Osteoblast (primary cell): ENCODE measurements around the gene CCDC107. TPM values are rescaled to one million over a fixed set of nuclear protein-coding genes. Genes with fewer than 3 reads are reported as not detected.

ENCODE experiments used
- DNase-seq: peaks from one replicate; pipeline ENCODE4 v3.0.0; 2011; ENCODE audit warnings: low spot score, mixed read lengths; ENCODE audit not compliant: insufficient read length; ENCODE audit errors: missing footprints
- H2AFZ ChIP-seq: 2 replicates; pipeline ENCODE4 v1.6.0; 2011; ENCODE audit warnings: mild to moderate bottlenecking, low read length
- H3K27ac ChIP-seq: 2 replicates; pipeline ENCODE4 v1.5.1; 2011; ENCODE audit warnings: mild to moderate bottlenecking, low read depth, low read length, moderate library complexity
- H3K27me3 ChIP-seq: 2 replicates; pipeline ENCODE4 v1.6.0; 2012; ENCODE audit warnings: mild to moderate bottlenecking, control low read depth, inconsistent platforms, low read length, moderate library complexity; ENCODE audit not compliant: insufficient read depth
- H3K36me3 ChIP-seq: 2 replicates; pipeline ENCODE4 v1.5.1; 2011; ENCODE audit warnings: mild to moderate bottlenecking, low read length, control low read depth, moderate library complexity; ENCODE audit not compliant: insufficient read depth
- H3K4me1 ChIP-seq: 2 replicates; pipeline ENCODE4 v1.5.1; 2011; ENCODE audit warnings: mild to moderate bottlenecking, low read length, control low read depth, moderate library complexity; ENCODE audit not compliant: insufficient read depth
- H3K4me2 ChIP-seq: 2 replicates; pipeline ENCODE4 v1.6.0; 2011; ENCODE audit warnings: mild to moderate bottlenecking, low read length; ENCODE audit not compliant: insufficient read depth
- H3K4me3 ChIP-seq: fragments of 200-600 bp; sonication (generic); 3 replicates; pipeline ENCODE4 v1.5.1; 2012; ENCODE audit warnings: mild to moderate bottlenecking, low read length, inconsistent platforms; ENCODE audit not compliant: insufficient read depth
- H3K79me2 ChIP-seq: 2 replicates; pipeline ENCODE4 v1.6.0; 2012; ENCODE audit warnings: mild to moderate bottlenecking, low read length, control low read depth, inconsistent platforms; ENCODE audit not compliant: insufficient read depth
- H3K9me3 ChIP-seq: 2 replicates; pipeline ENCODE4 v1.5.1; 2011; ENCODE audit warnings: low read depth, low read length, control low read depth
- H4K20me1 ChIP-seq: 2 replicates; pipeline ENCODE4 v1.6.0; 2012; ENCODE audit warnings: mild to moderate bottlenecking, low read length, control low read depth; ENCODE audit not compliant: insufficient read depth
- small RNA-seq: library from RNA; depleted of rRNA; stranded (forward); fragments of <200 nt; gene quantifications from one replicate; pipeline ENCODE3, GENCODE V24; 2012
- total RNA-seq: library from RNA; depleted of rRNA; stranded (reverse); fragments of >200 nt; gene quantifications from 2 replicates; pipeline ENCODE4 v1.2.3, GENCODE V29; 2012
- TF ChIP-seq, protein P1 (sequence below): IDR thresholded peaks from 2 replicates; pipeline ENCODE4 v1.5.1; 2011; ENCODE audit warnings: mild to moderate bottlenecking, low read depth, low read length, moderate library complexity; ENCODE audit errors: extremely low read depth

The CCDC107 gene
- total RNA-seq, 1 donor = 15.6 TPM

DNA sequence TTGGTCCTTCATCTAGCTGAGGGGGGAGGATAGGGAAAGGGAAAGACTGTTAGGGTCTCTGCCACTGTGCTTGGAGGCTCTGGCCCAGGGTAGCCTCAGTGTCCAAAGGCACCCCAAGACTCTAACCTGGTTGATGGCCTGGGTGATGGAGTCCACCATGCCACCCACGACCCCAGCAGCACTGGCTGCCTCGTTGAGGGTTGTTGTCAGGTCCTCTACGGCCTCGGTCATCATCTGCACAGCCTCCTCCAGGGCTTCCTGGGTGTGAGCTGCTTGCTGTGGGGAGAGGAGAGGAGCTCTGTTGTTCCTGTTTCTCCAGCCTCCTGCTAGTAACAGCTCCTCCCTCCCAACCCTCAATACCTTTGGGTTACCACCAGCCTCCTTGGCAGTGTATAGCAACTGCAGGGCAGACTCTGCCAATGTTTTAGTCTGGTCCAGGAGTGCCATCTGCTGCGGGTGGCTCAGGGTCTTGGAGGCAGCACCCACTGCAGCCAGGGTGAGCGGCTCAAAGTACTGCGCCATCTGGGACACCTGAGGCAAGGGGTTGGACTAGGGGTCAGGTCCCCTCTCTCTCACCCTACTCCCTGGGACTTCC, 47.8 kb downstream of the CCDC107 start:
- TF ChIP-seq, protein P1, sequence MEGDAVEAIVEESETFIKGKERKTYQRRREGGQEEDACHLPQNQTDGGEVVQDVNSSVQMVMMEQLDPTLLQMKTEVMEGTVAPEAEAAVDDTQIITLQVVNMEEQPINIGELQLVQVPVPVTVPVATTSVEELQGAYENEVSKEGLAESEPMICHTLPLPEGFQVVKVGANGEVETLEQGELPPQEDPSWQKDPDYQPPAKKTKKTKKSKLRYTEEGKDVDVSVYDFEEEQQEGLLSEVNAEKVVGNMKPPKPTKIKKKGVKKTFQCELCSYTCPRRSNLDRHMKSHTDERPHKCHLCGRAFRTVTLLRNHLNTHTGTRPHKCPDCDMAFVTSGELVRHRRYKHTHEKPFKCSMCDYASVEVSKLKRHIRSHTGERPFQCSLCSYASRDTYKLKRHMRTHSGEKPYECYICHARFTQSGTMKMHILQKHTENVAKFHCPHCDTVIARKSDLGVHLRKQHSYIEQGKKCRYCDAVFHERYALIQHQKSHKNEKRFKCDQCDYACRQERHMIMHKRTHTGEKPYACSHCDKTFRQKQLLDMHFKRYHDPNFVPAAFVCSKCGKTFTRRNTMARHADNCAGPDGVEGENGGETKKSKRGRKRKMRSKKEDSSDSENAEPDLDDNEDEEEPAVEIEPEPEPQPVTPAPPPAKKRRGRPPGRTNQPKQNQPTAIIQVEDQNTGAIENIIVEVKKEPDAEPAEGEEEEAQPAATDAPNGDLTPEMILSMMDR = no peak
- peak; percentile 66 for DNase-seq
- H3K79me2 ChIP-seq = peaks cover 30% of the 10 kb centered on the region
- H3K36me3 ChIP-seq = peaks cover 97% of the 10 kb centered on the region
- no peak overlapping the region for H3K4me2 ChIP-seq
- no peak overlapping the region for H3K4me3 ChIP-seq
- no peak overlapping the region for H3K27ac ChIP-seq
- no peak overlapping the region for H2AFZ ChIP-seq
- no peaks in the 10 kb centered on the region for H3K4me1 ChIP-seq
- H3K27me3 ChIP-seq = no peaks in the 10 kb centered on the region
- H3K9me3 ChIP-seq = no peaks in the 10 kb centered on the region
- peaks cover 25% of the 10 kb centered on the region for H4K20me1 ChIP-seq

DNA sequence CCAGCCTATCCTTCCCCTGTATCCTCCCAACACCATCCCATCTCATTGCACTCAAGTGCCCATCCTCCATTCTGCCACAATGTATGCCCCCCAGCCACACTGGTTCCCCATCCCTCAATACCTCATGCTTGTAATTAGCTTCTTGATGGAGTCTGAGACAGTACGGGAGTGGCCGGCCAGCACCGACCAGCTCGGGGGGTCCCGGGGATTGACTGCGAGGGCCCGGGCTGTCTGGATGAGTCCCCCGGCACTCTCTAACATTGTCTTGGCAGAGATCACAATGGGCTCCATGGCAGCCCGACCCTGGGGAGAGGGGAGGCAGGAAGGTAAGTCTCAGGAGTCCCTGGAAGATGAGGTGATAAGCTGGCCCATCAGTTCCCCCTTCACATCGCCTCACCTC, 48.9 kb downstream of the CCDC107 start:
- Histone ChIP-seq H3K79me2 (peaks cover 28% of the 10 kb centered on the region), H4K20me1 (peaks cover 27% of the 10 kb centered on the region)

DNA sequence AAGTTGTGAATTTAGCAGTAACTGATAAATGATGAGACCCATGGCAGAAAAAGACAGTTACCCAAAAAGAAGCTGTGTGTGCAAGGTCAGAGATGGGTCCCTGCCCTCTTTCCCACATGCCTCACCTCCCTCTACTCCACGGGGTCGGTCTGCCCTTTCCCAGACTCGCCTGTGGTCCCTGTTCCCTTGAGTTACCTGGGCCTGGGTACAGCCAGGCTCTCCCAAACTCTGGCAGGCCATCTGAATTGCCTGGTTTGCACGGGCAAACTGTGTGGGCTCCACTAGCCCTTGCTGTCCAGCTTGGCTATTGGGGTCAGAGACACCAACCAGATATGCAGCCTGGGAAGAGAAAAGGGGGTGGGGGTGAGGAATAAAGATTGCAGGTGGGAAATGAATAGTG, 50.1 kb downstream of the CCDC107 start:
- no peak for DNase-seq
- peaks cover 26% of the 10 kb centered on the region for H4K20me1 ChIP-seq
- no peak overlapping the region for H2AFZ ChIP-seq
- H3K4me1 ChIP-seq = no peaks in the 10 kb centered on the region
- no peaks in the 10 kb centered on the region for H3K9me3 ChIP-seq
- no peak overlapping the region for H3K27ac ChIP-seq
- H3K27me3 ChIP-seq = no peaks in the 10 kb centered on the region
- TF ChIP-seq, protein P1 = no peak
- peaks cover 32% of the 10 kb centered on the region for H3K79me2 ChIP-seq
- H3K4me2 ChIP-seq = no peak overlapping the region
- peaks cover 98% of the 10 kb centered on the region for H3K36me3 ChIP-seq
- no peak overlapping the region for H3K4me3 ChIP-seq

More for the DNA sequence above, 48.9 kb downstream of the CCDC107 start:
- Histone ChIP-seq H3K36me3 (peaks cover 97% of the 10 kb centered on the region), H2AFZ (no peak overlapping the region), H3K27ac (no peak overlapping the region), H3K4me1 (no peaks in the 10 kb centered on the region), H3K4me2 (no peak overlapping the region), H3K9me3 (no peaks in the 10 kb centered on the region), H3K4me3 (no peak overlapping the region), H3K27me3 (no peaks in the 10 kb centered on the region)
- DNase-seq = no peak
- TF ChIP-seq, protein P1 = no peak

DNA sequence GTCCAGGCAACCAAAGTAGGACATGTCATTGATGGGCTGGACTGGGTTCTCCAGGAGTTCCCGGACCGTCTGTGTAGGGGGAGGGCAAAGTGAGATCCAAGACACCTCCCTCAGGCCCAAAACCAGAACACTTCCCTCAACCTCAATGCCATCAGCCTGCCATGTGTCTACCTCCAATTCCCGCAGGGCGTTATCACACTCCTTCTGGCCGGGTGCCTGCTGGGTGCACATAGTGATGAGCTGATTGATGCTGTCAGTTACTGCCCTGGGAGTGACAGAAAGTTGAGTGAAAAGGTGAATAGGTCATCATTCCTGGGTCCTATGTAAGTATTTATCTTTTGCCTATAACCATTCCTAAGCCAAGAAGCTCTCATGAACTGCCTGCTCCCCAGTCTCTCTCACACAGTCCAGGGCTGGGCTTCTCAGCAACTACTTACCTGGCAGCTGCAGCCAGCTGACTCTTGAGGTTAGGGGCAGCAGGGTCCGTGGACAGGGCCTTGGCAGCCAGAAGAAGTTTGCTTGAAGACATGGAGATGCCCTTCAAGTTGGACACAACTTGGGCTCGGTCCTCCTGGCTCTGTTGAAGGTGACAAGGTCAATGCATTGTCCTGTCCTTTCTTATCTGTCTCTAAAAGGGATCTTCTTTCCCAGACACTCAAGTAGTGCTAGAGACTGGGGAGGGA, 52.9 kb downstream of the CCDC107 start:
- no peaks in the 10 kb centered on the region for H3K9me3 ChIP-seq
- peaks cover 21% of the 10 kb centered on the region for H4K20me1 ChIP-seq
- DNase-seq = no peak
- no peak overlapping the region for H3K4me3 ChIP-seq
- H3K79me2 ChIP-seq = peaks cover 43% of the 10 kb centered on the region
- no peak overlapping the region for H3K27ac ChIP-seq
- TF ChIP-seq, protein P1 = no peak
- no peaks in the 10 kb centered on the region for H3K27me3 ChIP-seq
- peaks cover 98% of the 10 kb centered on the region for H3K36me3 ChIP-seq
- no peaks in the 10 kb centered on the region for H3K4me1 ChIP-seq
- no peak overlapping the region for H3K4me2 ChIP-seq
- H2AFZ ChIP-seq = no peak overlapping the region

Small RNA genes within 50 kb of the gene (small RNA-seq; reads per million reads assigned to genes)
- gene RMRP (not detected), gene RN7SL22P (not detected)

Other genes starting within 250 kb of the CCDC107 start
- 25.0 and 28.6 TPM in 2 replicates for gene RUSC2, start 168.2 kb upstream of the CCDC107 start, total RNA-seq
- gene TESK1, start 53.0 kb upstream of the CCDC107 start, total RNA-seq = 18.5 and 18.6 TPM in 2 replicates
- gene CD72, start 39.9 kb upstream of the CCDC107 start, total RNA-seq = 2.7 and 2.9 TPM in 2 replicates
- gene SIT1, start 7.4 kb upstream of the CCDC107 start, total RNA-seq = 0.36 TPM in 1 of 2 replicates, not detected in the other
- gene RMRP, start 273 bp upstream of the CCDC107 start, total RNA-seq = 88,726 and 110,601 TPM in 2 replicates
- 0.36 and 0.88 TPM in 2 replicates for gene ARHGEF39, start 6.9 kb downstream of the CCDC107 start, total RNA-seq
- gene CA9, start 15.6 kb downstream of the CCDC107 start, total RNA-seq = not detected in 2 replicates
- gene TPM2, start 31.6 kb downstream of the CCDC107 start, total RNA-seq = 911 and 946 TPM in 2 replicates
- 306 and 376 TPM in 2 replicates for gene TLN1, start 73.9 kb downstream of the CCDC107 start, total RNA-seq
- gene CREB3, start 74.4 kb downstream of the CCDC107 start, total RNA-seq = 56.6 and 64.8 TPM in 2 replicates
- 29.5 and 31.1 TPM in 2 replicates for gene GBA2, start 90.9 kb downstream of the CCDC107 start, total RNA-seq
- gene RGP1, start 91.0 kb downstream of the CCDC107 start, total RNA-seq = 16.5 and 18.5 TPM in 2 replicates
- gene MSMP, start 96.0 kb downstream of the CCDC107 start, total RNA-seq = not detected in 2 replicates
- 16.6 and 20.3 TPM in 2 replicates for gene NPR2, start 133.3 kb downstream of the CCDC107 start, total RNA-seq
- 0.88 and 2.2 TPM in 2 replicates for gene SPAG8, start 154.0 kb downstream of the CCDC107 start, total RNA-seq
- 17.0 and 17.4 TPM in 2 replicates for gene HINT2, start 156.8 kb downstream of the CCDC107 start, total RNA-seq
- gene FAM221B, start 170.4 kb downstream of the CCDC107 start, total RNA-seq = not detected in 2 replicates
- gene TMEM8B, start 170.9 kb downstream of the CCDC107 start, total RNA-seq = 2.1 and 2.5 TPM in 2 replicates
- not detected in 2 replicates for gene OR13J1, start 212.1 kb downstream of the CCDC107 start, total RNA-seq
- 1.8 and 5.1 TPM in 2 replicates for gene HRCT1, start 247.9 kb downstream of the CCDC107 start, total RNA-seq